Vagina (tissue), 2 donors: ENCODE data around the gene TMEM165. TPM values are rescaled to one million over a fixed set of nuclear protein-coding genes. Genes with fewer than 3 reads are reported as not detected.

Experiments used
- DNase-seq, 2 donors: peaks; one replicate each; pipeline ENCODE4 v3.0.0-alpha.2; 2017; ENCODE audit errors: extremely low spot score in 2 of 2
- H3K27ac ChIP-seq: fragments of 200-600 bp; sonication (generic); one replicate; pipeline ENCODE4 v1.5.1; 2019
- H3K27me3 ChIP-seq: fragments of 200-600 bp; sonication (generic); one replicate; pipeline ENCODE4 v1.5.1; 2019
- H3K36me3 ChIP-seq, 2 donors: fragments of 200-600 bp; sonication (generic); one replicate each; pipeline ENCODE4 v1.5.1; 2017 to 2019
- H3K4me1 ChIP-seq: fragments of 200-600 bp; sonication (generic); one replicate; pipeline ENCODE4 v1.5.1; 2019
- H3K4me3 ChIP-seq, 2 donors: fragments of 200-600 bp; sonication (generic); 1 replicate in 1 of 2; 2 replicates in 1 of 2; pipeline ENCODE4 v1.5.1; 2016 to 2019
- H3K9me3 ChIP-seq: fragments of 200-600 bp; sonication (generic); one replicate; pipeline ENCODE4 v1.5.1; 2019
- CTCF ChIP-seq, 3 experiments: fragments of 450-650 bp in 2 of 3; fragments of 200-600 bp in 1 of 3; sonication (generic) in 1 of 3; IDR thresholded peaks; one replicate each; pipeline ENCODE4 v1.5.1; 2017 to 2019; ENCODE audit warnings: antibody characterized with exemption in 3 of 3, mild to moderate bottlenecking in 2 of 3, moderate library complexity in 2 of 3
- POLR2A ChIP-seq, 2 donors: fragments of 450-650 bp; IDR thresholded peaks; one replicate each; pipeline ENCODE4 v1.6.1; 2017; ENCODE audit warnings: antibody characterized with exemption in 2 of 2, mild to moderate bottlenecking in 2 of 2, moderate library complexity in 2 of 2
- POLR2AphosphoS5 ChIP-seq, 2 donors: sonication (generic); formaldehyde crosslinking; IDR thresholded peaks; one replicate each; pipeline ENCODE4 v1.9.0; 2017; ENCODE audit warnings: antibody characterized with exemption in 2 of 2, mild to moderate bottlenecking in 2 of 2, low read depth in 1 of 2; ENCODE audit not compliant: insufficient read depth in 1 of 2
- intact Hi-C: fragments of 100-400 bp; cut with DNase I; formaldehyde crosslinking; loops from one replicate; pipeline ENCODE4 v1.15.1; 2023
- total RNA-seq: library from RNA; depleted of rRNA; stranded (reverse); fragments of >200 nt; gene quantifications from one replicate; pipeline ENCODE4 v1.2.3, GENCODE V29; 2016

The TMEM165 gene
- total RNA-seq, 1 donor from 2014 or later: 171 TPM

- intact Hi-C loops: no loop called here
- DNase-seq: no peak
- TF ChIP-seq CTCF (IDR thresholded peaks at IDR 0.05) (no peak), POLR2A (IDR thresholded peaks at IDR 0.05) (no peak), POLR2AphosphoS5 (IDR thresholded peaks at IDR 0.05; ENCODE audit: insufficient read depth in 1 of 2, low read depth in 1 of 2) (no peak)
Measured at GRCh38 chr4:55380576-55380975, 15.2 kb upstream of the TMEM165 start.

GRCh38 chr4:55381502-55381901 lies 14.3 kb upstream of the TMEM165 start:
- no peaks in the 10 kb centered on the region for H3K9me3 ChIP-seq
- intact Hi-C loops: no loop called here
- no peaks in the 10 kb centered on the region for H3K36me3 ChIP-seq
- DNase-seq: no peak
- no peak overlapping the region for H3K27ac ChIP-seq
- H3K4me1 ChIP-seq: no peaks in the 10 kb centered on the region
- H3K27me3 ChIP-seq: no peaks in the 10 kb centered on the region
- no peak overlapping the region for H3K4me3 ChIP-seq
- TF ChIP-seq CTCF (IDR thresholded peaks at IDR 0.05) (no peak), POLR2AphosphoS5 (IDR thresholded peaks at IDR 0.05; ENCODE audit: insufficient read depth in 1 of 2, low read depth in 1 of 2) (no peak), POLR2A (IDR thresholded peaks at IDR 0.05) (no peak)

More at GRCh38 chr4:55380576-55380975, 15.2 kb upstream of the TMEM165 start:
- no peaks in the 10 kb centered on the region for H3K27me3 ChIP-seq
- H3K27ac ChIP-seq: no peak overlapping the region
- no peaks in the 10 kb centered on the region for H3K36me3 ChIP-seq
- no peaks in the 10 kb centered on the region for H3K9me3 ChIP-seq
- H3K4me3 ChIP-seq: no peak overlapping the region
- no peaks in the 10 kb centered on the region for H3K4me1 ChIP-seq

- Histone ChIP-seq H3K36me3 (no peaks in the 10 kb centered on the region), H3K27ac (no peak overlapping the region), H3K9me3 (no peaks in the 10 kb centered on the region), H3K27me3 (no peaks in the 10 kb centered on the region), H3K4me3 (no peak overlapping the region), H3K4me1 (no peaks in the 10 kb centered on the region)
- DNase-seq: no peak
- intact Hi-C loops: no loop called here
- TF ChIP-seq CTCF (IDR thresholded peaks at IDR 0.05) (no peak), POLR2AphosphoS5 (IDR thresholded peaks at IDR 0.05; ENCODE audit: insufficient read depth in 1 of 2, low read depth in 1 of 2) (no peak), POLR2A (IDR thresholded peaks at IDR 0.05) (no peak)
Measured at GRCh38 chr4:55382488-55383003, 13.2 kb upstream of the TMEM165 start.

DNA sequence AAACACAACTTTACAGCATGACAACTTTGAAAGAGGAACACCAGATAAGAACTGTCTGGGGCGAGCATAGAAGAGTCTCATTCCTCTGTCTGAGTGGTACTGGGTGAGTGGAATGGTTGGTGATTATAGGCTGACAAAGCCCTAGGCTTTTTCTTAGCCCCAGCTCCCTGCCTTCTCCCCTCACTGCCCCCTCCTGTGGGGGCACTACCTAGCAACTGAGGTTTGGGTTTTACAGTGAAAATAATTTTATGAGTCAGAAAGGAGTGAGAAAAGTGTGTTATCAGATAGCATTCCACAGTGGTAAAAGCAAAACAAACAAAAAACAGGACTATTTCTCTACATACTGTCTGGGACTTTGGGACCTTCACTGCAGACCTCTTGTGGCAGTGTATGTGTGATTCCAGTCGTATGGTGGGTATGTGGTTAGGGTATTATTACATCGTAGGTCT lies 10.5 kb upstream of the TMEM165 start:
- intact Hi-C loops: no loop called here
- no peaks in the 10 kb centered on the region for H3K27me3 ChIP-seq
- H3K9me3 ChIP-seq: no peaks in the 10 kb centered on the region
- no peaks in the 10 kb centered on the region for H3K36me3 ChIP-seq
- TF ChIP-seq CTCF (IDR thresholded peaks at IDR 0.05): no peak
- TF ChIP-seq POLR2A (IDR thresholded peaks at IDR 0.05): no peak
- no peak for TF ChIP-seq POLR2AphosphoS5 (IDR thresholded peaks at IDR 0.05; ENCODE audit: insufficient read depth in 1 of 2, low read depth in 1 of 2)
- no peak for DNase-seq
- H3K4me1 ChIP-seq: no peaks in the 10 kb centered on the region
- H3K4me3 ChIP-seq: no peak overlapping the region
- no peak overlapping the region for H3K27ac ChIP-seq

DNA sequence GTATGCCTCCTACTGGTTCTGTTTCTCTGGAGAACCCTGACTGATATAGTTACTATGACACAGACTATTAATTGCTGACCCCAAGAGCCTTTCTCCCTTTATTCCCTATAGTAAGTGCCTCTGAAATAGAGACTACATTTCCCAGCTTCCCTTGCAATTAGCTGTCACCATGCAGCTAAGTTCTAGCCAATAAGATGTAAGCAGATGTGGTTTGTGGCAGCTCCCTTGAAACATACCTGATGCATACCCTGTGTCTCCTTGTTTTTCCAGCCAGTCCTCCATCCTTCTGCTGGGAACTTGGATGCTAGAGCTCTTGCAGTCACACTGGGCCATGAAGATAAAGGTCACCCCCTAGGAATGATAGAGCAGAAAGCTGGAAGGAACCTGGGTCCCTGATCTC lies 9.7 kb upstream of the TMEM165 start:
- Histone ChIP-seq H3K27ac (no peak overlapping the region), H3K4me1 (no peaks in the 10 kb centered on the region), H3K36me3 (no peaks in the 10 kb centered on the region), H3K9me3 (no peaks in the 10 kb centered on the region), H3K4me3 (no peak overlapping the region), H3K27me3 (no peaks in the 10 kb centered on the region)
- no peak for TF ChIP-seq CTCF (IDR thresholded peaks at IDR 0.05)
- TF ChIP-seq POLR2A (IDR thresholded peaks at IDR 0.05): no peak
- no peak for TF ChIP-seq POLR2AphosphoS5 (IDR thresholded peaks at IDR 0.05; ENCODE audit: insufficient read depth in 1 of 2, low read depth in 1 of 2)
- intact Hi-C loops: no loop called here
- DNase-seq: no peak
